WTC11 (cell line): Measurements from ENCODE around the gene ITGA3. TPM values are rescaled to one million over a fixed set of nuclear protein-coding genes. Genes with fewer than 3 reads are reported as not detected.

Experiments used
- ATAC-seq: fragments of 200-7000 bp; cut with Tn5 transposase; 2 replicates; pipeline ENCODE4 v1.10.0; 2021; ENCODE audit warnings: mild to moderate bottlenecking, moderate library complexity
- CTCF ChIA-PET: fragments of 300-600 bp; sonication (Branson Sonifier 250); formaldehyde crosslinking; loops from one replicate; lab custom pipeline; 2021; ENCODE audit warnings: antibody characterized with exemption; lab: Charles Lee
- POLR2A ChIA-PET: fragments of 350-600 bp; sonication (Branson Sonifier 250); formaldehyde crosslinking; loops from one replicate; lab custom pipeline; 2021; ENCODE audit warnings: antibody characterized with exemption; lab: Charles Lee
- DNase-seq: peaks from one replicate; pipeline ENCODE4 v3.0.0; 2021; ENCODE audit warnings: low spot score
- H3K27ac Mint-ChIP-seq: 2 replicates; pipeline ENCODE4 v1.8.0; 2021; ENCODE audit warnings: mixed read lengths
- H3K27me3 Mint-ChIP-seq: 2 replicates; pipeline ENCODE4 v1.8.0; 2021; ENCODE audit warnings: low read depth, mild to moderate bottlenecking, moderate library complexity, mixed read lengths
- H3K36me3 Mint-ChIP-seq: 2 replicates; pipeline ENCODE4 v1.8.0; 2021; ENCODE audit warnings: mixed read lengths
- H3K4me1 Mint-ChIP-seq: 2 replicates; pipeline ENCODE4 v1.8.0; 2022; ENCODE audit warnings: mixed read lengths
- H3K4me3 Mint-ChIP-seq: 2 replicates; pipeline ENCODE4 v1.8.0; 2021; ENCODE audit warnings: mild to moderate bottlenecking, moderate library complexity, mixed read lengths
- H3K9me3 Mint-ChIP-seq: 2 replicates; pipeline ENCODE4 v1.8.0; 2021; ENCODE audit warnings: mixed read lengths
- ELF4 ChIP-seq: sonication (generic); formaldehyde crosslinking; IDR thresholded peaks from 2 replicates; pipeline ENCODE4 v1.8.1; 2022; ENCODE audit warnings: low read depth, mild to moderate bottlenecking, moderate library complexity, missing genetic modification reagents
- FOXJ3 ChIP-seq: sonication (generic); formaldehyde crosslinking; IDR thresholded peaks from 2 replicates; pipeline ENCODE4 v1.9.0; 2021; ENCODE audit warnings: missing genetic modification reagents, mild to moderate bottlenecking, borderline replicate concordance
- HMGA2 ChIP-seq: fragments of 250-450 bp; sonication (Bioruptor Pico); IDR thresholded peaks from 2 replicates; pipeline ENCODE4 v1.4.0; 2021; ENCODE audit warnings: mild to moderate bottlenecking, moderate library complexity
- MYBL2 ChIP-seq: sonication (generic); formaldehyde crosslinking; IDR thresholded peaks from 2 replicates; pipeline ENCODE4 v1.8.1; 2023; ENCODE audit warnings: mild to moderate bottlenecking, moderate library complexity, missing genetic modification reagents
- NFYB ChIP-seq: sonication (generic); formaldehyde crosslinking; conservative IDR thresholded peaks from 2 replicates; pipeline ENCODE4 v1.8.0; 2022; ENCODE audit warnings: low read depth, missing genetic modification reagents
- NR1H2 ChIP-seq: sonication (generic); formaldehyde crosslinking; IDR thresholded peaks from 2 replicates; pipeline ENCODE4 v1.9.0; 2021; ENCODE audit warnings: mild to moderate bottlenecking, moderate library complexity, missing genetic modification reagents
- NR2C2 ChIP-seq: sonication (generic); formaldehyde crosslinking; IDR thresholded peaks from 2 replicates; pipeline ENCODE4 v1.8.0; 2022; ENCODE audit warnings: mild to moderate bottlenecking, missing genetic modification reagents
- PRRX2 ChIP-seq: fragments of 250-450 bp; sonication (Bioruptor Pico); IDR thresholded peaks from 2 replicates; pipeline ENCODE4 v1.8.0; 2021; ENCODE audit warnings: mild to moderate bottlenecking
- SOX15 ChIP-seq: fragments of 250-450 bp; sonication (Bioruptor Pico); IDR thresholded peaks from 2 replicates; pipeline ENCODE4 v1.9.0; 2021; ENCODE audit warnings: mild to moderate bottlenecking
- TP53 ChIP-seq: sonication (generic); formaldehyde crosslinking; IDR thresholded peaks from 2 replicates; pipeline ENCODE4 v1.8.1; 2023; ENCODE audit warnings: mild to moderate bottlenecking, missing genetic modification reagents
- ZNF416 ChIP-seq: fragments of 250-450 bp; sonication (Bioruptor Pico); IDR thresholded peaks from 2 replicates; pipeline ENCODE4 v1.9.0; 2021; ENCODE audit warnings: mild to moderate bottlenecking, inconsistent platforms
- total RNA-seq: library from RNA; stranded (reverse); gene quantifications from 3 replicates; pipeline ENCODE4 v1.2.3, GENCODE V29; 2021
- TF ChIP-seq, protein P1 (sequence below): sonication (generic); formaldehyde crosslinking; IDR thresholded peaks from 2 replicates; pipeline ENCODE4 v1.8.1; 2023; ENCODE audit warnings: mild to moderate bottlenecking, missing genetic modification reagents, borderline replicate concordance
- TF ChIP-seq, protein P2 (sequence below): fragments of 200-600 bp; IDR thresholded peaks from 2 replicates; pipeline ENCODE4 v1.8.0; 2022; ENCODE audit warnings: antibody characterized with exemption
- TF ChIP-seq, protein P3 (sequence below): sonication (generic); formaldehyde crosslinking; IDR thresholded peaks from 2 replicates; pipeline ENCODE4 v1.8.0; 2023; ENCODE audit warnings: missing genetic modification reagents
- TF ChIP-seq, protein P4 (sequence below): sonication (generic); formaldehyde crosslinking; IDR thresholded peaks from 2 replicates; pipeline ENCODE4 v1.8.0; 2022; ENCODE audit warnings: mild to moderate bottlenecking, missing genetic modification reagents
- TF ChIP-seq, protein P5 (sequence below): sonication (generic); formaldehyde crosslinking; IDR thresholded peaks from 2 replicates; pipeline ENCODE4 v1.8.1; 2022; ENCODE audit warnings: low read depth, mild to moderate bottlenecking, moderate library complexity, missing genetic modification reagents, borderline replicate concordance
- TF ChIP-seq, protein P6 (sequence below): sonication (generic); formaldehyde crosslinking; IDR thresholded peaks from 2 replicates; pipeline ENCODE4 v1.8.1; 2022; ENCODE audit warnings: mild to moderate bottlenecking, moderate library complexity, missing genetic modification reagents
- TF ChIP-seq, protein P7 (sequence below): sonication (generic); formaldehyde crosslinking; IDR thresholded peaks from 2 replicates; pipeline ENCODE4 v1.8.0; 2023; ENCODE audit warnings: missing genetic modification reagents, mild to moderate bottlenecking, borderline replicate concordance

The ITGA3 gene
- total RNA-seq, 1 experiment from 2014 or later, result 35.3 TPM

DNA sequence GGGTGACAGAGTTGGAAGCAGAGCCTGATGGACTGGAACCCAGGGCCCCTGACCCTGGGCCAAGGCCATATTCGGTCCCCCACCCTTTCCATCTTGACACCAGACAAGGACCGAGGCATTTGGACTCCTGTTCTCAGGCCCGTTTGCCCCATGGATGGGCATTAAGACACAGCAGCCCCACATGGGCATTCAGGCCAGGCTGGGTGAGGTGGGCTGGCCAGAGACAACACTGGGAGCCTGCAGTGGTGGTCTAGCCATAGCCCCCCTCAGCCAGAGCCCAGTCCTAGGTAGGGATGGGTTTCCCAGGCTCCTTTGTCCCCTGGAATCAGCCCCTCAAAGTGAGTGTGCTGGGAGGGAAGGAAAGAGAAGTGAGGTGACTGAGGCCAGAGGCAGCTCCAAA, 40.8 kb downstream of the ITGA3 start (continued):
- TF ChIP-seq, protein P1, sequence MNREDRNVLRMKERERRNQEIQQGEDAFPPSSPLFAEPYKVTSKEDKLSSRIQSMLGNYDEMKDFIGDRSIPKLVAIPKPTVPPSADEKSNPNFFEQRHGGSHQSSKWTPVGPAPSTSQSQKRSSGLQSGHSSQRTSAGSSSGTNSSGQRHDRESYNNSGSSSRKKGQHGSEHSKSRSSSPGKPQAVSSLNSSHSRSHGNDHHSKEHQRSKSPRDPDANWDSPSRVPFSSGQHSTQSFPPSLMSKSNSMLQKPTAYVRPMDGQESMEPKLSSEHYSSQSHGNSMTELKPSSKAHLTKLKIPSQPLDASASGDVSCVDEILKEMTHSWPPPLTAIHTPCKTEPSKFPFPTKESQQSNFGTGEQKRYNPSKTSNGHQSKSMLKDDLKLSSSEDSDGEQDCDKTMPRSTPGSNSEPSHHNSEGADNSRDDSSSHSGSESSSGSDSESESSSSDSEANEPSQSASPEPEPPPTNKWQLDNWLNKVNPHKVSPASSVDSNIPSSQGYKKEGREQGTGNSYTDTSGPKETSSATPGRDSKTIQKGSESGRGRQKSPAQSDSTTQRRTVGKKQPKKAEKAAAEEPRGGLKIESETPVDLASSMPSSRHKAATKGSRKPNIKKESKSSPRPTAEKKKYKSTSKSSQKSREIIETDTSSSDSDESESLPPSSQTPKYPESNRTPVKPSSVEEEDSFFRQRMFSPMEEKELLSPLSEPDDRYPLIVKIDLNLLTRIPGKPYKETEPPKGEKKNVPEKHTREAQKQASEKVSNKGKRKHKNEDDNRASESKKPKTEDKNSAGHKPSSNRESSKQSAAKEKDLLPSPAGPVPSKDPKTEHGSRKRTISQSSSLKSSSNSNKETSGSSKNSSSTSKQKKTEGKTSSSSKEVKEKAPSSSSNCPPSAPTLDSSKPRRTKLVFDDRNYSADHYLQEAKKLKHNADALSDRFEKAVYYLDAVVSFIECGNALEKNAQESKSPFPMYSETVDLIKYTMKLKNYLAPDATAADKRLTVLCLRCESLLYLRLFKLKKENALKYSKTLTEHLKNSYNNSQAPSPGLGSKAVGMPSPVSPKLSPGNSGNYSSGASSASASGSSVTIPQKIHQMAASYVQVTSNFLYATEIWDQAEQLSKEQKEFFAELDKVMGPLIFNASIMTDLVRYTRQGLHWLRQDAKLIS (CRISPR knock-in tag), result no peak

DNA sequence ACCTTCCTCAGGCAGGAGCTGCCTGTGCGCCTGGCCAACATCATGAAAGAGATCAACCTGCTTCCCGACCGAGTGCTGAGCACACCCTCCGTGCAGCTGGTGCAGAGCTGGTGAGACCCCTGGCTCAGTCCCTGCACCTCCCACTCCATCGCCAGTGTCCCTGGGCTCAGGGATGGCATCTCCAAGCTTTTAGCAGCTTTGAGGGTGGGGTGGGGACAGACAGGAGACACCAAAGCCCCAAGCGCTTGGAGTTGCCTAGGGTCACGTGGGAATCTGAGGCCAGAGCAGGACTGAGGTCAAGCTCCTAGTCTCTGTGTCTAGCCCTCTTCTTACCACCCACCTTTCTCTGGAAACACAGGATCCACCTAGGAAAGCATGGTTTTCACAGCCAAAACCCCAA, 41.5 kb downstream of the ITGA3 start:
- ATAC-seq (no peak), DNase-seq (no peak)
- Mint-ChIP-seq H3K4me1 (peaks cover 21% of the 10 kb centered on the region), H3K27ac (no peak overlapping the region), H3K4me3 (no peak overlapping the region), H3K9me3 (no peaks in the 10 kb centered on the region), H3K36me3 (no peaks in the 10 kb centered on the region), H3K27me3 (no peaks in the 10 kb centered on the region)
- POLR2A ChIA-PET, result no interaction called here
- CTCF ChIA-PET, result interaction anchor here (0.8 to 4.6 kb wide), 5 partner anchors 10 to 72 kb away, joined by 3 to 118 read pairs (median 4); no protein-coding TSS in a partner anchor
- no peak for TF ChIP-seq ELF4 (CRISPR knock-in tag)
- TF ChIP-seq NFYB (CRISPR knock-in tag), result no peak
- no peak for TF ChIP-seq ZNF416
- TF ChIP-seq TP53 (CRISPR knock-in tag), result no peak
- TF ChIP-seq FOXJ3, result no peak
- TF ChIP-seq PRRX2, result no peak
- TF ChIP-seq, protein P2, sequence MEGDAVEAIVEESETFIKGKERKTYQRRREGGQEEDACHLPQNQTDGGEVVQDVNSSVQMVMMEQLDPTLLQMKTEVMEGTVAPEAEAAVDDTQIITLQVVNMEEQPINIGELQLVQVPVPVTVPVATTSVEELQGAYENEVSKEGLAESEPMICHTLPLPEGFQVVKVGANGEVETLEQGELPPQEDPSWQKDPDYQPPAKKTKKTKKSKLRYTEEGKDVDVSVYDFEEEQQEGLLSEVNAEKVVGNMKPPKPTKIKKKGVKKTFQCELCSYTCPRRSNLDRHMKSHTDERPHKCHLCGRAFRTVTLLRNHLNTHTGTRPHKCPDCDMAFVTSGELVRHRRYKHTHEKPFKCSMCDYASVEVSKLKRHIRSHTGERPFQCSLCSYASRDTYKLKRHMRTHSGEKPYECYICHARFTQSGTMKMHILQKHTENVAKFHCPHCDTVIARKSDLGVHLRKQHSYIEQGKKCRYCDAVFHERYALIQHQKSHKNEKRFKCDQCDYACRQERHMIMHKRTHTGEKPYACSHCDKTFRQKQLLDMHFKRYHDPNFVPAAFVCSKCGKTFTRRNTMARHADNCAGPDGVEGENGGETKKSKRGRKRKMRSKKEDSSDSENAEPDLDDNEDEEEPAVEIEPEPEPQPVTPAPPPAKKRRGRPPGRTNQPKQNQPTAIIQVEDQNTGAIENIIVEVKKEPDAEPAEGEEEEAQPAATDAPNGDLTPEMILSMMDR, result no peak
- TF ChIP-seq, protein P3, sequence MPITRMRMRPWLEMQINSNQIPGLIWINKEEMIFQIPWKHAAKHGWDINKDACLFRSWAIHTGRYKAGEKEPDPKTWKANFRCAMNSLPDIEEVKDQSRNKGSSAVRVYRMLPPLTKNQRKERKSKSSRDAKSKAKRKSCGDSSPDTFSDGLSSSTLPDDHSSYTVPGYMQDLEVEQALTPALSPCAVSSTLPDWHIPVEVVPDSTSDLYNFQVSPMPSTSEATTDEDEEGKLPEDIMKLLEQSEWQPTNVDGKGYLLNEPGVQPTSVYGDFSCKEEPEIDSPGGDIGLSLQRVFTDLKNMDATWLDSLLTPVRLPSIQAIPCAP (CRISPR knock-in tag), result no peak
- no peak for TF ChIP-seq NR2C2 (CRISPR knock-in tag)
- TF ChIP-seq, all 79 proteins: peak for 0

DNA sequence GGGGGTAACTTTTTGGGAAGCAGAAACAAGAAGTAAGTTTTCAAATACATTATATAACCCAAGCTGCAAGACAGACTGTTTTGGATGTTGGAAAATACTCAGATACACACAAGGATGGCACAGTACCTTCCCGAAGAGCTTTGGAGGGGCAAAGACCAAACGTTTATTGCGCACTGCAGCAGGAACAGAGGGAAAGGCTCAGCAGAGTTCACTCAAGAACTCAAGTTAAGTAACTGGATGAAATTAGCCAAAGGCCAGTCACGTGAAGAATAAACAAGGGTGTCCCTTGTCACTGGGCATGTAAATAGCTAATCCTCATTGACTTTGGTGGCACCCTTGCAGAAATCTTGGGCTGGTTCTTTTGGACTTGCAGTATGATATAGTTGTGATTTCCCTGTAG, 42.0 kb downstream of the ITGA3 start:
- H3K4me3 Mint-ChIP-seq, result no peak overlapping the region
- POLR2A ChIA-PET, result no interaction called here
- peaks cover 21% of the 10 kb centered on the region for H3K4me1 Mint-ChIP-seq
- no peak overlapping the region; the same call in 1 of the 2 replicates for H3K27ac Mint-ChIP-seq
- H3K27me3 Mint-ChIP-seq, result no peaks in the 10 kb centered on the region
- no peaks in the 10 kb centered on the region for H3K9me3 Mint-ChIP-seq
- no peak for TF ChIP-seq FOXJ3
- no peak for TF ChIP-seq NR1H2
- TF ChIP-seq MYBL2 (CRISPR knock-in tag), result no peak
- no peak for TF ChIP-seq SOX15 (CRISPR knock-in tag)
- TF ChIP-seq, protein P4, sequence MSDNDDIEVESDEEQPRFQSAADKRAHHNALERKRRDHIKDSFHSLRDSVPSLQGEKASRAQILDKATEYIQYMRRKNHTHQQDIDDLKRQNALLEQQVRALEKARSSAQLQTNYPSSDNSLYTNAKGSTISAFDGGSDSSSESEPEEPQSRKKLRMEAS (CRISPR knock-in tag), result no peak
- CTCF ChIA-PET, result interaction anchor here (0.9 to 1.7 kb wide), 4 partner anchors 17 to 72 kb away, joined by 3 to 4 read pairs (median 4); no protein-coding TSS in a partner anchor
- no peak for ATAC-seq
- H3K36me3 Mint-ChIP-seq, result no peaks in the 10 kb centered on the region
- no peak for DNase-seq

DNA sequence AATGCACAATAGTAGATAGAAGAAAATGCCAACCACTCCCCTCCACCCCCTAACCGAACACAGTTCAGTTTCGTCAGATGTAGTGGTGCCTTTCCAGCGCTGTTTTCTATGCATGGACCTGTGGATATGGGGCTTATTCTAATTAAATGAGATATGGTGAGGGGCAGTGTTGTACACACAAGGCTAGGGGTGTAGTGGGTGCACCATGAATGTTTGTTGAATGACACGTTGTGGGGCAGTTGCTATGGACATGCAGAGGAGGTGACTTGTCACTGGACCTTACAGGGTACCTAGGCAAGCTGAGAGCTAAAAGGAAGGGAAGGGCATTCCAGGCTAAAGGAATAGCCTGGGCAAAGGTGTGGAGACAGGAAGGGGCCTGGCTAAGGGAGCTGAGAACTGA, 42.7 kb downstream of the ITGA3 start:
- Mint-ChIP-seq H3K27ac (no peak overlapping the region), H3K9me3 (no peaks in the 10 kb centered on the region), H3K4me3 (no peak overlapping the region), H3K4me1 (peaks cover 21% of the 10 kb centered on the region), H3K27me3 (no peaks in the 10 kb centered on the region), H3K36me3 (no peaks in the 10 kb centered on the region)
- CTCF ChIA-PET, result interaction anchor here (1.2 to 1.7 kb wide), 2 partner anchors 17 to 19 kb away, joined by 4 read pairs; no protein-coding TSS in a partner anchor
- ATAC-seq (no peak), DNase-seq (no peak)
- POLR2A ChIA-PET, result no interaction called here
- TF ChIP-seq, protein P5, sequence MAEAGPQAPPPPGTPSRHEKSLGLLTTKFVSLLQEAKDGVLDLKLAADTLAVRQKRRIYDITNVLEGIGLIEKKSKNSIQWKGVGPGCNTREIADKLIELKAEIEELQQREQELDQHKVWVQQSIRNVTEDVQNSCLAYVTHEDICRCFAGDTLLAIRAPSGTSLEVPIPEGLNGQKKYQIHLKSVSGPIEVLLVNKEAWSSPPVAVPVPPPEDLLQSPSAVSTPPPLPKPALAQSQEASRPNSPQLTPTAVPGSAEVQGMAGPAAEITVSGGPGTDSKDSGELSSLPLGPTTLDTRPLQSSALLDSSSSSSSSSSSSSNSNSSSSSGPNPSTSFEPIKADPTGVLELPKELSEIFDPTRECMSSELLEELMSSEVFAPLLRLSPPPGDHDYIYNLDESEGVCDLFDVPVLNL, result no peak
- TF ChIP-seq, protein P6, sequence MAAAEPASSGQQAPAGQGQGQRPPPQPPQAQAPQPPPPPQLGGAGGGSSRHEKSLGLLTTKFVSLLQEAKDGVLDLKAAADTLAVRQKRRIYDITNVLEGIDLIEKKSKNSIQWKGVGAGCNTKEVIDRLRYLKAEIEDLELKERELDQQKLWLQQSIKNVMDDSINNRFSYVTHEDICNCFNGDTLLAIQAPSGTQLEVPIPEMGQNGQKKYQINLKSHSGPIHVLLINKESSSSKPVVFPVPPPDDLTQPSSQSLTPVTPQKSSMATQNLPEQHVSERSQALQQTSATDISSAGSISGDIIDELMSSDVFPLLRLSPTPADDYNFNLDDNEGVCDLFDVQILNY, result no peak
- TF ChIP-seq SOX15 (CRISPR knock-in tag), result no peak
- no peak for TF ChIP-seq HMGA2 (CRISPR knock-in tag)
- TF ChIP-seq, protein P7, sequence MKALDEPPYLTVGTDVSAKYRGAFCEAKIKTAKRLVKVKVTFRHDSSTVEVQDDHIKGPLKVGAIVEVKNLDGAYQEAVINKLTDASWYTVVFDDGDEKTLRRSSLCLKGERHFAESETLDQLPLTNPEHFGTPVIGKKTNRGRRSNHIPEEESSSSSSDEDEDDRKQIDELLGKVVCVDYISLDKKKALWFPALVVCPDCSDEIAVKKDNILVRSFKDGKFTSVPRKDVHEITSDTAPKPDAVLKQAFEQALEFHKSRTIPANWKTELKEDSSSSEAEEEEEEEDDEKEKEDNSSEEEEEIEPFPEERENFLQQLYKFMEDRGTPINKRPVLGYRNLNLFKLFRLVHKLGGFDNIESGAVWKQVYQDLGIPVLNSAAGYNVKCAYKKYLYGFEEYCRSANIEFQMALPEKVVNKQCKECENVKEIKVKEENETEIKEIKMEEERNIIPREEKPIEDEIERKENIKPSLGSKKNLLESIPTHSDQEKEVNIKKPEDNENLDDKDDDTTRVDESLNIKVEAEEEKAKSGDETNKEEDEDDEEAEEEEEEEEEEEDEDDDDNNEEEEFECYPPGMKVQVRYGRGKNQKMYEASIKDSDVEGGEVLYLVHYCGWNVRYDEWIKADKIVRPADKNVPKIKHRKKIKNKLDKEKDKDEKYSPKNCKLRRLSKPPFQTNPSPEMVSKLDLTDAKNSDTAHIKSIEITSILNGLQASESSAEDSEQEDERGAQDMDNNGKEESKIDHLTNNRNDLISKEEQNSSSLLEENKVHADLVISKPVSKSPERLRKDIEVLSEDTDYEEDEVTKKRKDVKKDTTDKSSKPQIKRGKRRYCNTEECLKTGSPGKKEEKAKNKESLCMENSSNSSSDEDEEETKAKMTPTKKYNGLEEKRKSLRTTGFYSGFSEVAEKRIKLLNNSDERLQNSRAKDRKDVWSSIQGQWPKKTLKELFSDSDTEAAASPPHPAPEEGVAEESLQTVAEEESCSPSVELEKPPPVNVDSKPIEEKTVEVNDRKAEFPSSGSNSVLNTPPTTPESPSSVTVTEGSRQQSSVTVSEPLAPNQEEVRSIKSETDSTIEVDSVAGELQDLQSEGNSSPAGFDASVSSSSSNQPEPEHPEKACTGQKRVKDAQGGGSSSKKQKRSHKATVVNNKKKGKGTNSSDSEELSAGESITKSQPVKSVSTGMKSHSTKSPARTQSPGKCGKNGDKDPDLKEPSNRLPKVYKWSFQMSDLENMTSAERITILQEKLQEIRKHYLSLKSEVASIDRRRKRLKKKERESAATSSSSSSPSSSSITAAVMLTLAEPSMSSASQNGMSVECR (CRISPR knock-in tag), result no peak
